HCT116 (cell line): Measurements from ENCODE around the gene STAM2. TPM values are rescaled to one million over a fixed set of nuclear protein-coding genes. Genes with fewer than 3 reads are reported as not detected.
"Not testable (repeated sequence)": the region's sequence is repeated elsewhere in the genome, so short reads cannot be mapped to it uniquely, and the experiment has no call there.

ENCODE experiments used
- ATAC-seq: fragments of 200-7000 bp; cut with Tn5 transposase; 2 replicates; pipeline ENCODE4 v1.9.1; 2020; ENCODE audit warnings: mild to moderate bottlenecking, moderate library complexity
- BruUV-seq: library from RNA; stranded (reverse); fragments of 400-500 nt; replicated peaks from 2 replicates; lab custom pipeline; 2021; lab: Mats Ljungman, UMichigan
- CTCF ChIA-PET: fragments of 300-600 bp; sonication (Branson Sonifier 250); formaldehyde crosslinking; loops from one replicate; lab custom pipeline; 2021; ENCODE audit warnings: antibody characterized with exemption; lab: Charles Lee
- POLR2A ChIA-PET: fragments of 300-600, 350-600 bp; sonication (Branson Sonifier 250); formaldehyde crosslinking; loops from one replicate; lab custom pipeline; 2021; ENCODE audit warnings: antibody characterized with exemption; lab: Charles Lee
- RAD21 ChIA-PET, 2 experiments: fragments of 300-600 bp; sonication (Branson Sonifier 250); formaldehyde crosslinking; loops; one replicate each; lab custom pipeline; 2023; ENCODE audit warnings: low total read pairs in 2 of 2; ENCODE audit not compliant: uncharacterized antibody in 2 of 2, unreplicated experiment in 2 of 2, low non-redundant PET in 1 of 2; lab: Charles Lee
- DNase-seq: peaks from one replicate; pipeline ENCODE4 v3.0.0-alpha.2; 2010; ENCODE audit warnings: low read depth, low spot score
- H2AFZ ChIP-seq: fragments of 200-600 bp; shearing (Covaris generic), sonication (generic); 2 replicates; pipeline ENCODE4 v1.6.1; 2017; ENCODE audit warnings: low read depth, mixed run types, mixed read lengths, antibody characterized with exemption, low read length; ENCODE audit not compliant: poor library complexity, severe bottlenecking
- H3K27ac ChIP-seq: 2 replicates; pipeline ENCODE4 v1.5.1; 2012; ENCODE audit warnings: low read depth, low read length
- H3K27me3 ChIP-seq: fragments of 200-600 bp; sonication (generic); 2 replicates; pipeline ENCODE4 v1.6.1; 2016; ENCODE audit warnings: mixed run types, low read length, mixed read lengths; ENCODE audit not compliant: insufficient read depth
- H3K36me3 ChIP-seq, 2 experiments: fragments of 200-500 bp in 1 of 2; fragments of 200-600 bp in 1 of 2; sonication (Bioruptor generic) in 1 of 2; sonication (generic) in 1 of 2; 2 replicates each; pipeline versions ENCODE4 v1.5.1 to v1.6.1; 2014 to 2016; ENCODE audit warnings: low read length in 2 of 2, inconsistent platforms in 1 of 2, mixed read lengths in 1 of 2, mixed run types in 1 of 2; ENCODE audit not compliant: insufficient read depth in 2 of 2, control insufficient read depth in 1 of 2
- H3K4me1 ChIP-seq, 2 experiments: fragments of 200-600 bp in 1 of 2; sonication (generic) in 1 of 2; 2 replicates each; pipeline versions ENCODE4 v1.5.1 to v1.6.1; 2012 to 2017; ENCODE audit warnings: low read length in 2 of 2, inconsistent platforms in 1 of 2, mild to moderate bottlenecking in 1 of 2, mixed read lengths in 1 of 2, mixed run types in 1 of 2, moderate library complexity in 1 of 2; ENCODE audit not compliant: insufficient read depth in 2 of 2, control insufficient read depth in 1 of 2
- H3K4me2 ChIP-seq: fragments of 200-600 bp; sonication (generic); 2 replicates; pipeline ENCODE4 v1.6.1; 2017; ENCODE audit warnings: mixed run types, low read length, mixed read lengths
- H3K4me3 ChIP-seq, 2 experiments: fragments of 200-600 bp in 1 of 2; sonication (generic) in 1 of 2; replicated peaks in 1 of 2; 2 replicates each; pipeline ENCODE4 v1.5.1; 2011 to 2016; ENCODE audit warnings: low read length in 2 of 2, control low read depth in 1 of 2, low read depth in 1 of 2, mild to moderate bottlenecking in 1 of 2, mixed read lengths in 1 of 2, mixed run types in 1 of 2
- H3K79me2 ChIP-seq: fragments of 200-600 bp; sonication (generic); 2 replicates; pipeline ENCODE4 v1.6.1; 2017; ENCODE audit warnings: mild to moderate bottlenecking, mixed run types, low read length, moderate library complexity, mixed read lengths; ENCODE audit not compliant: insufficient read depth
- H3K9ac ChIP-seq: fragments of 200-600 bp; sonication (generic); 2 replicates; pipeline ENCODE4 v1.6.1; 2016; ENCODE audit warnings: low read length, mixed read lengths
- H3K9me2 ChIP-seq: fragments of 200-600 bp; sonication (generic), shearing (Covaris generic); 2 replicates; pipeline ENCODE4 v1.6.1; 2017; ENCODE audit warnings: mixed run types, mild to moderate bottlenecking, moderate library complexity; ENCODE audit not compliant: insufficient read depth
- H3K9me3 ChIP-seq, 2 experiments: fragments of 200-500 bp in 1 of 2; fragments of 200-600 bp in 1 of 2; sonication (Bioruptor generic) in 1 of 2; sonication (generic) in 1 of 2; 2 replicates each; pipeline ENCODE4 v1.6.1; 2014 to 2017; ENCODE audit warnings: low read length in 2 of 2, mixed read lengths in 2 of 2, inconsistent platforms in 1 of 2, low read depth in 1 of 2, mild to moderate bottlenecking in 1 of 2, mixed run types in 1 of 2, moderate library complexity in 1 of 2; ENCODE audit not compliant: control insufficient read depth in 1 of 2, insufficient read depth in 1 of 2
- H4K20me1 ChIP-seq: fragments of 200-600 bp; sonication (generic), shearing (Covaris generic); 2 replicates; pipeline ENCODE4 v1.6.1; 2017; ENCODE audit warnings: mixed run types, mild to moderate bottlenecking, moderate library complexity; ENCODE audit not compliant: insufficient read depth
- ELF1 ChIP-seq: IDR thresholded peaks from 2 replicates; pipeline ENCODE4 v1.6.1; 2012; ENCODE audit warnings: low read depth, borderline replicate concordance
- JUND ChIP-seq: IDR thresholded peaks from 2 replicates; pipeline ENCODE4 v1.6.1; 2012
- intact Hi-C: fragments of 100-400 bp; cut with micrococcal nuclease; formaldehyde crosslinking; loops from 2 replicates; pipeline ENCODE4 v1.10.0; 2022
- total RNA-seq: library from RNA; stranded (reverse); gene quantifications from one replicate; pipeline ENCODE4 v1.2.1, GENCODE V29; 2021; ENCODE audit not compliant: unreplicated experiment
- TF ChIP-seq, protein P1 (sequence below): IDR thresholded peaks from 2 replicates; pipeline ENCODE4 v1.6.1; 2012; ENCODE audit warnings: low read depth

Gene STAM2
- total RNA-seq, 1 experiment from 2014 or later: 19.2 TPM

DNA sequence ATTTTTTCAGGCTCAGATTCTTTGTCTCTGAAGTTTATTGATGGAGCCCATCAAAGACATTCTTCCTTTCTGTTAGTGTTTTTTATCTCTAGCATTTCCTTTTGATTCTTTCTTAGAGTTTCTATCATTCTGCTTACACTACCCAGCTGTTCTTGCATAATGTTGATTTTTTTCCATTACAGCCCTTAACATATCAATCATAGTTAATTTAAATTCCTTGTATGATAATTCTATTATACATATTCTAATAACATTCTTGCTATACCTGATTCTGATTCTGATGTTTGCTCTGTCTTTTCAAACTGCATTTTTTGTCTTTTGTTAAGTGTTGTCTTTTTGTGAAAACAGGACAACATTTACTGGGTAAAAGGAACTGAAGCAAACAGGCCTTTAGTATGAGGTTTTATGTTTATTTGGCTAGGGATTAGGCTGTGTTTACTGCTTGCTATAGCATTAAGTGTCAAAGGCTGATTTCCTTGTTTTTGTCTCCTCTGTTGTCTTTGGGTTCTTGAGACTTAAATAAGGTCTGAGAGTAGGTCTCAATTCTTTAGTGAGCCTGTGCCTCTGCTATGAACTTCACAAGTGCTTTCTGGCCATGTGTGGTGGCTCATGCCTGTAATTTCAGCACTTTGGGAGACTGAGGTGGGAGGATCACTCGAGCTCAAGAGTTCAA, 8.0 kb upstream of the STAM2 start (continued):
- TF ChIP-seq, protein P1, sequence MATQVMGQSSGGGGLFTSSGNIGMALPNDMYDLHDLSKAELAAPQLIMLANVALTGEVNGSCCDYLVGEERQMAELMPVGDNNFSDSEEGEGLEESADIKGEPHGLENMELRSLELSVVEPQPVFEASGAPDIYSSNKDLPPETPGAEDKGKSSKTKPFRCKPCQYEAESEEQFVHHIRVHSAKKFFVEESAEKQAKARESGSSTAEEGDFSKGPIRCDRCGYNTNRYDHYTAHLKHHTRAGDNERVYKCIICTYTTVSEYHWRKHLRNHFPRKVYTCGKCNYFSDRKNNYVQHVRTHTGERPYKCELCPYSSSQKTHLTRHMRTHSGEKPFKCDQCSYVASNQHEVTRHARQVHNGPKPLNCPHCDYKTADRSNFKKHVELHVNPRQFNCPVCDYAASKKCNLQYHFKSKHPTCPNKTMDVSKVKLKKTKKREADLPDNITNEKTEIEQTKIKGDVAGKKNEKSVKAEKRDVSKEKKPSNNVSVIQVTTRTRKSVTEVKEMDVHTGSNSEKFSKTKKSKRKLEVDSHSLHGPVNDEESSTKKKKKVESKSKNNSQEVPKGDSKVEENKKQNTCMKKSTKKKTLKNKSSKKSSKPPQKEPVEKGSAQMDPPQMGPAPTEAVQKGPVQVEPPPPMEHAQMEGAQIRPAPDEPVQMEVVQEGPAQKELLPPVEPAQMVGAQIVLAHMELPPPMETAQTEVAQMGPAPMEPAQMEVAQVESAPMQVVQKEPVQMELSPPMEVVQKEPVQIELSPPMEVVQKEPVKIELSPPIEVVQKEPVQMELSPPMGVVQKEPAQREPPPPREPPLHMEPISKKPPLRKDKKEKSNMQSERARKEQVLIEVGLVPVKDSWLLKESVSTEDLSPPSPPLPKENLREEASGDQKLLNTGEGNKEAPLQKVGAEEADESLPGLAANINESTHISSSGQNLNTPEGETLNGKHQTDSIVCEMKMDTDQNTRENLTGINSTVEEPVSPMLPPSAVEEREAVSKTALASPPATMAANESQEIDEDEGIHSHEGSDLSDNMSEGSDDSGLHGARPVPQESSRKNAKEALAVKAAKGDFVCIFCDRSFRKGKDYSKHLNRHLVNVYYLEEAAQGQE: no peak
- TF ChIP-seq ELF1: no peak
- TF ChIP-seq JUND: no peak

DNA sequence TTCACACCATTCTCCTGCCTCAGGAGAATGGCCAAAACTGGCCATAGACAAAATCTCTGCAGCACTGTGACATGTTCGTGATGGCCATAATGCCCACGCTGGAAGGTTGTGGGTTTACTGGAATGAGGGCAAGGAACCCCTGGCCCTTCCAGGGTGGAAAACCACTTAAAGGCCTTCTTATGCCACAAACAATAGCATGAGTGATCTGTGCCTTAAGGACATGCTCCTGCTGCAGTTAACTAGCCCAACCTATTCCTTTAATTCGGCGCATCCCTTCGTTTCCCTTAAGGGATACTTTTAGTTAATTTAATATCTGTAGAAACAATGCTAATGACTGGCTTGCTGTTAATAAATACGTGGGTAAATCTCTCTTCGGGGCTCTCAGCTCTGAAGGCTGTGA, 2.1 kb upstream of the STAM2 start:
- ATAC-seq, DNase-seq, H3K27ac ChIP-seq, H3K4me2 ChIP-seq, H3K36me3 ChIP-seq, BruUV-seq, H3K9me3 ChIP-seq, H2AFZ ChIP-seq, H3K27me3 ChIP-seq, H3K9me2 ChIP-seq, H3K4me3 ChIP-seq, POLR2A ChIA-PET, H4K20me1 ChIP-seq, RAD21 ChIA-PET, H3K9ac ChIP-seq: not testable (repeated sequence)
- intact Hi-C loops: loop anchor here (2.0 kb wide), 1 partner anchor 563 kb away; no protein-coding TSS in a partner anchor
- peaks cover 0 to 16% of the 10 kb centered on the region in 2 experiments; a peak in 3 of 4 replicates for H3K4me1 ChIP-seq
- H3K79me2 ChIP-seq: peaks cover 18% of the 10 kb centered on the region
- CTCF ChIA-PET: interaction anchor here (0.7 kb wide), 1 partner anchor 486 kb away, joined by 3 read pairs; no protein-coding TSS in a partner anchor
